Epithelial cell of prostate (primary cell): ENCODE data around the gene C2orf78.

Source experiments
- DNase-seq: peaks from one replicate; pipeline ENCODE4 v3.0.0-alpha.2; 2011; ENCODE audit warnings: low read depth, low spot score
- H3K27ac ChIP-seq: fragments of 450-650 bp; 2 replicates; pipeline ENCODE4 v1.5.1; 2017; ENCODE audit warnings: mild to moderate bottlenecking

C2orf78 gene

DNA sequence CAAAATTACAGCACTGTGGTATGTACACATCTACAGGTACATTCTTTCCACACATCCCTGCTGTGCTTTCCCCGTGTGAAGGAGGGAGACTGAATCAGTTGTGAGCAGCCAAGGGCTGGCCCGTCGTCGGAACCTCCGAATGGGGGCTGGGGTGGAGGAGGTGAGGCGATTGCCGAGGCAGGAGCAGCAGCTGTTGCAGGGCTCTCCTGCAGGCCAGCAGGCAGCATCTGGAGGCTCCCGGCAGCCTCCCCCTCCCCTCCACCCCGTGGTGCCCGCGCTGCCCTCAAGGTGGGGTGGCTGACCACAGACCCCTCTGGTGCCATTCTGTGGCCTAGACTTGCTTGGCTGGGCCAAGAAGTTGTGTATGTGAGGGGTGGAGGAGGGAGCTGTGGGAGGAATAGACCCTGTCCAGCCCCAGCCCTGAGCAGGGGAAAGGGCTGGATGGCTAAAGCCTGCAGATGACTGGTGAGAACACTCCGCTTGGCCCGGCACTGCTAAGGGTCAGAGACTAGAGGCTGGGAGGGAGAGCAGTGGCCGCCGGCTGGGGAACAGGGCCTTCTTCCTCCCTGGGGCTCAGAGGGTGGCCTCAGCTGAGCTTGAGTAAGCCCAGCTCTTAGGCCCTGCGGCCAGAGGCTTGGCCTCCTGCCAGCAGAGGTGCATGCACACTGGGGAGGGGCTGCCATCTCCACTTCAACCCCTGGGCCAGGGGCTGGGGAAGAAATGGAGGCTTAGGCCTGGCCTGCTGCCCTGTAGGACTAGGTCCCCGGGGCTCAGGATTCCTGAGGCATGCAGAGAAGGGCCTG, 52.4 kb downstream of the C2orf78 start:
- DNase-seq, result no peak
- no peak overlapping the region for H3K27ac ChIP-seq

- DNase-seq, result no peak
- H3K27ac ChIP-seq, result no peak overlapping the region
These were observed 54.0 kb downstream of the C2orf78 start for GRCh38 chr2:73837847-73838585.

GRCh38 chr2:73838889-73839534, 55.0 kb downstream of the C2orf78 start:
- H3K27ac ChIP-seq, result peak overlapping the region; percentile 8
- DNase-seq, result no peak

- no peak for DNase-seq
- H3K27ac ChIP-seq, result no peak overlapping the region
These were observed 55.8 kb downstream of the C2orf78 start for GRCh38 chr2:73839653-73840411.

DNA sequence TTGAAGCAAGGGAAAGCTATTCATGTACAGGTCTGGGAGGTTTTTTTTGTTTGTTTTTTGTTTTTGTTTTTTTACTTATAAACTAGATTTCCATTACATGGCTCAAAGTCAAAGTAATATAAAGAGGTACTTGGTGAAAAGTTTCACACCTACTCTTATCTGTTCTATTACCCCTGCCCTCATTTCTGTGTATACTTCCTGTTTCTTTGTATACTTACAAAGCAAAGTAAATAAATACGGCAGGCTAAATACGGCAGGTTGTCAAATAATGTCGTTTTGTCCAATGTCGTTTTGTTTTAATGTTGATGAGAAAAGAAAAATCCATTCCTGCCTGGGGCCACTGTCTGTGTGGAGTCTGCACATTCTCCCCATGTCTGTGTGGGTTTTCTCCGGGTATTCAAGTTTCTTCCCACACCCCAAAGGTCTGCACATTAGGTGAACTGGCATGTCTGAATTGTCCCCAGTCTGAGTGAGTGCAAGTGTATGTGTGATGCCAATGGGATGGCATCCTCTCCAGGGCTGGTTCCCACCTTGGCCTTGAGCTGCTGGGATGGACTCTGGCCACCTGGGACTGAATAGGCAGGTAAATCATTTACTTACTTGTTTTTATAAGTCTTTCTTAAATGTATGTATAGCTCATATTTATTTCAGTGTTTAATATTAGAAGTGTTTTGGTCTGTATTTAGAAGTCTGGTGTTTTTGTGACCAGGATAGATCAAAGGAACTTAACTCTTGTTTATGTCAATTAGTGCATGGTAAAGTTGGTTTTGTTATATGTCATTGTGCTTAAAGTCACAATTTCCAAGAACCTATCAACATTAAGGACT, 58.1 kb downstream of the C2orf78 start:
- no peak for DNase-seq
- H3K27ac ChIP-seq, result no peak overlapping the region

GRCh38 chr2:73842739-73843019, 58.7 kb downstream of the C2orf78 start:
- no peak overlapping the region for H3K27ac ChIP-seq
- no peak for DNase-seq

- no peak overlapping the region for H3K27ac ChIP-seq
- DNase-seq, result no peak
These were observed 60.1 kb downstream of the C2orf78 start for GRCh38 chr2:73844087-73844486.

DNA sequence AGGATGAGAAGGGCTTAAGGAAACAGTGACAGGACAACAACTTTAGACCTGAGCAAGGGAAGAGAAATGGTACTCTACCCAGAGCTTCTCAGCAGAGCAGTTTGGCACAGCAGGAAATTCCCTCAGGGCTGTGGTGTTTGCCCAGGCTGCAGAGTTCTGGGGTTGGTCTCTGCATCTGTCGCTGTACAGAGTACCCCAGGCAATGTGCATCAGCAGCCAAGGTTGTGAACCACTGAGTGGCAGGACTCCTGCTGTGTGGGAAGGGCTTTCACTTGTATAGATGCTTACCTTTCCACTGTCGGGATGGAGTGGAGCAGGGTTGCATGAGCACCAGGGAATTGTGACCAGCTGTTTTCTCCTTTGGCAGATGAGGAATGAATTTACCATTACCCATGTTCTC, 66.0 kb downstream of the C2orf78 start:
- DNase-seq, result no peak
- H3K27ac ChIP-seq, result no peak overlapping the region

- H3K27ac ChIP-seq, result peak overlapping the region; percentile 10
- DNase-seq, result no peak
These were observed 67.3 kb downstream of the C2orf78 start for GRCh38 chr2:73851274-73851673.

DNA sequence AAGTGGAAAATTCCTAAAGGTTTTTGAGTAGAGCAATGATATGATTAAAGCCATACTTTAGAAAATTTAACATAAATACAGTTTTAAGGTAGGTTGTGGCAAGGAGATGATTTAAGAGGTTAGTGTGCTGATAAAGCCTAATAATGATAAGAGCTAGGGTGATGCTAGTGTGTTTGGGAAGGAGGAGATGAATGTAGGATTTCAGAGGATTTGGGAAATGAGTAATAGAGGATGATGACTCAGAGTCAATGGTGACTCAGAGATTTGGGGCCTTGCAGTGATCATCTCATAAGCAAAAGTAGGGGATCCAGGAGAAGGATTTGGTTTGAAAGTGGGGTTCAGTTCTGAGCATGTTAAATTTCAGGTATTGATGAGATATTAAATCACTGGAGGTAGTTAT, 68.0 kb downstream of the C2orf78 start:
- DNase-seq, result no peak
- H3K27ac ChIP-seq, result peak overlapping the region; percentile 10

DNA sequence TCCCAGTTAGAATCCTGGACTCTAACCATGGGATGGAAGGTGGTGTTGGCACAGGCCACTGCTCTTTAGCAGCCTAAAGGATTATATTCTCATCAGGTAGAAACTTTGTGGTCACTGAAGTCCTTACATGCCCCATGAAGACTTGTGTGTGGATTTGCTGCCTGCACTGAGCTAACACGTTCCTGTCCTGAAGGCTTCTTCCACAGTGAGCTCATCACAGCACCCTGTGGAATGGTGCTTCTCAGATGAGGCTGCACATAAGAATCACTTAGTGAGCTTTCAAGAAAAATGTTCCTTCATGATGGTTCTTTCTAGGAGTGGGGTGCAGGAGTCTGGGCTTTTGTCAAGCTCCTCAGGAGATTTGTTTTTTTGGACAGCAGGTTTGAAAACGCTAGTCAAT, 71.5 kb downstream of the C2orf78 start:
- no peak for DNase-seq
- no peak overlapping the region for H3K27ac ChIP-seq

DNA sequence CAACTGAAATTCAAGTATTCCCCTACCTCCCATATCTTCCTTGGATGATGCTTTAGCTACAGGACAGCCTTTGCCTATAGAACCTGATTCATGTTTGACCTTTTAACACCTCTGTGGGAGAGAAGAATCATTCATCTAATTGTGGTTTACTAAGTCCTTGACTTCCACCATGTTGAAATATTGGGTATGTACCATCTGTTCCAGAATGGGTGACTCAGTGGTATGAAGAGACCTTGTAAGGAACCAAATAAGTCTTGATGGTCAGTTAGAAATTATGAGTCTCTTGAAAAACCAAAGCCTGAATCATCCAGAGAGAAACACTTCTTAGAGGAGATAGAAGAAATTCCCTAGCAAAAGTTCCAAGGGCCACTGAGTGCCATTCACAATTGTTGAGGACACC, 72.2 kb downstream of the C2orf78 start:
- no peak overlapping the region for H3K27ac ChIP-seq
- no peak for DNase-seq

GRCh38 chr2:73859721-73860586, 76.0 kb downstream of the C2orf78 start:
- H3K27ac ChIP-seq, result no peak overlapping the region
- DNase-seq, result peak; percentile 73

- DNase-seq, result no peak
- H3K27ac ChIP-seq, result peak overlapping the region; percentile 2
These were observed 79.0 kb downstream of the C2orf78 start for GRCh38 chr2:73862987-73863386.
